ENCODE data around the gene SMPDL3B. TPM values are rescaled to one million over a fixed set of nuclear protein-coding genes. Genes with fewer than 3 reads are reported as not detected.

SMPDL3B gene
- total RNA-seq, 1 donor from 2014 or later, result 0.54 TPM

DNA sequence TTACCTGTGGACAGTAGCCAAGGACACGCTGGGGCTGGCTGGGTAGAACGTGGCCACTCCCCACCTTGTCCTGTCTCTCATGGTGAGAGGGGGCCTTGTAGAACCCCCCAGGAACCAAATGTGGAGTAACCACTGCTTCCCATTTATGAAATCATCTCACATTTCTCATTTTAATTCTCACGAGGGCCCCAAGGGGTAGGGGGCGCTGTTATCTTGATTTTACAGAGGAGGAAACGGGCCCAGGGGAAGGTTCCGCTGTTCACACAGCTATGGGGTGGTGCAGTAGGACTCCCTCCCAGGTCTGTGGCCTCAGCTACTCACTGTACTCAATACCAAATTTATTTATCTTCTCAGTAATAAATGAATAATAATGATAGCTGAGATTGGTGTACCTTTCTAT is 5.5 kb downstream of the SMPDL3B start:
- intact Hi-C loops (cut with micrococcal nuclease), result loop anchor here (1.0 kb wide), 4 partner anchors 19 to 269 kb away; partner anchors contain the start of gene XKR8

DNA sequence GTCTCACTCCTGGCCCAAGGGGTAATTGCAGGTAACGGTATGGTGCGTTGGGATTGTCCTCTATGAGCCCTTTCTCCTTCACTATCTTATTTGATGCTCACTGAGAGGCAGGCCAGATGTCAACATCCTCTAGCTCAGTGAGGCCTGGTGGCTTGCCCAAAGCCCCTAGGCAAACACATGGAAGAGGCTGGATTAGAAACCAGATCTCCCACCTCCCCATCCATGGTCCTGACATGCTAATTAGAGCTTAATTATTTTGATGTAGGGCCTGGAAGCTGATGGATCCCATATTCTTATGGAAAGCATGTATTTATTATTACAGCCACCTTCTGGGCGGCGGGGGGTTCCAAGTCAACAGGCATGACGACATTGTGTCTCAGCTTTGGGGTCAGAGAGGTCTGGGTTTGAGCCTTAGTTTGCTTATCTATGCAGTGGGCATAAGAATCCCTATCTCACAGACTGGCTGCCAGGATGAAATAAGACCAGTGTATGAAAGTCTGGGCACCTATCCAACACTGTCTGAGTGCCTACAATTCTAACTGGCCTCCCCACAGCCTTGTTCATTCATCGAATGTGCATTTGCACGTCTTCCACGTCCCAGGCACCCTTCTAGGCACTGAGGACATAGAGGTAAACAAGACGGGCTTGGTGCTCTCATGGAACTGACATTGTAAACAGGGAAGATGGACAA is 6.2 kb downstream of the SMPDL3B start:
- intact Hi-C loops (cut with micrococcal nuclease), result loop anchor here (1.0 kb wide), 4 partner anchors 18 to 268 kb away; partner anchors contain the start of gene XKR8

DNA sequence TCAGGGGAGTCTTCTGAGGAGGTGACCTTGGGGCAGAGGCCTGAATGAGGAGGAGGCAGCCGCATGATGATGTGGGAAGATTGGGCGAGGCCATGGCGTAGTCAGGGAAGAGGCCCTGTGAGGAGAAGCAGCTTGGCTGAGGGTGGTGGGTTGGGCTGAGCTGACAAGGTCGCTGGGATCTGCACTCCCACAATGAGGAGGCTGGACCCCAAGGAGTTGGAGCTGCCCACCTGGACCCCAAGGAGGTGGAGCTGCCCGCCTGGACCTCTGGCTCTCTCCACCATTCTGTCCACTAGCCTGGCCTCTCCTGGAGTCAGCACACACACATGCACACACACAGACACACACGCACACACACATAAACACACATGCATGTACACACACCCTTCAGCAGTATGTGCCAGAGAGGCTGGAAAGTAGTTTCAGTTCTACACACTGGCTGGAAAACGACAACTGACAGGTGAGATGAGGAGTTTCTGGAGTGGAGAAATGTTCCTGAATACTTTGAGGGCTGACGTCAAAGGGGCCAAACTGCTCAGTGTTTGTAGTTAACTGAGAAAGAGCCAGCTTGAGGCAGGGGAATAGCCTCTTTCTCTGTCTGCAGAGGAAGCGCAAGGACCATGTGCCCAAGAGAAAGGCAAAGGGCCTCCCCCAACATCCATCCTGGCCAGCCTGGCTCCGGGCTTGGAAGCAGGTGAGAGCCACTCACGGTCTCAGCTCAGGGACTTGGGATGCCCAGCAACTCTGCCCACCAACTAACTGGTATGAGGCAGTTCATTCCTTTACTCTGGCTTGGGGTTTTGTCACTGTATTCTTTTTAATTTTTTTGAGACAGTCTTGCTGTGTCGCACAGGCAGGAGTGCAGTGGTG is 7.1 kb downstream of the SMPDL3B start:
- intact Hi-C loops (cut with micrococcal nuclease), result no loop called here

DNA sequence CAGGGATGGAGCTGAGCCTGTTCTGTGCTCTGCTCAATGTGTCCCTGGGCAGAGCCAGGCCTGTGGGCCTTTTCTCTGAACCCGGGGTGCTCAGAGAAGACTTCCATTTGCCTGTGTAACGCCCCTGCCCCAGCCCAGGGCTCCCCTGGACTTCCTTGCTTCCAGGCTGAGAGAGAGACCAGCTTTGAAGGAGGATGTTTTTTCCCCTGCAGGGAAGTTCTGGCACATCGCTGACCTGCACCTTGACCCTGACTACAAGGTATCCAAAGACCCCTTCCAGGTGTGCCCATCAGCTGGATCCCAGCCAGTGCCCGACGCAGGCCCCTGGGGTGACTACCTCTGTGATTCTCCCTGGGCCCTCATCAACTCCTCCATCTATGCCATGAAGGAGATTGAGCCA is 10.2 kb downstream of the SMPDL3B start:
- intact Hi-C loops (cut with micrococcal nuclease), result no loop called here

DNA sequence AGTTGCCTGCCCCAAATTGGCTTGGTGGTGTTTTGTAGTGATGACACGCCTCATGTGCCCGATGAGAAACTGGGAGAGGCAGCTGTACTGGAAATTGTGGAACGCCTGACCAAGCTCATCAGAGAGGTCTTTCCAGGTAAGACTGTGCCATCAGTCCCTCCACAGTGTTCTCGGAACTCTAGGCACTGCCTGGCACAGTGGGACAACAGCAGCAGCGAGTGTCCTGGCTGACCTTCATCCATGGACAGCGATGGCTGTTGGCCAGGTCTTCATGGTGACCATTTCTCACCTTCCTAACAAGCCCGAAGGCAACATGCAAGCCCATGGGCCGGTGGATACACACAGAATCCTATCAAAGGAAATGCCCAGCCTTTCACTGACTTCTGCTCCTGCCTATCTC is 14.2 kb downstream of the SMPDL3B start:
- intact Hi-C loops (cut with micrococcal nuclease), result no loop called here

DNA sequence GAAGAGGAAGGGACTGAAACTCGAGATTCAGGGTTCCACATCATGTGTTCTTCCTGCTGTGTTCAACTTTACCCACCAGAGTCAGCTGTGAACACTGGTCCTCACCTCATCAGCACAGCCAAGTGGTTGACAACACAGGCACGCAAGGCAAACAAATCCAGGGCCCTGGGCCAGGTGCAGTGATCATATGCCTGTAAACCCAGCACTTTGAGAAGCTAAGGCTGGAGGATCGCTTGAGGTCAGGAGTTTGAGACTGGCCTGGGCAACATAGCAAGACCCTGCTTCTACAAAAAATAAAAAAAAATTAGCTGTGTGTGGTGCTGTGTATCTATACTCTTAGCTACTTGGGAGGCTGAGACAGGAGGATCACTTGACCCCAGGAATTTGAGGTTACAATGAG is 16.6 kb downstream of the SMPDL3B start:
- intact Hi-C loops (cut with micrococcal nuclease), result no loop called here

DNA sequence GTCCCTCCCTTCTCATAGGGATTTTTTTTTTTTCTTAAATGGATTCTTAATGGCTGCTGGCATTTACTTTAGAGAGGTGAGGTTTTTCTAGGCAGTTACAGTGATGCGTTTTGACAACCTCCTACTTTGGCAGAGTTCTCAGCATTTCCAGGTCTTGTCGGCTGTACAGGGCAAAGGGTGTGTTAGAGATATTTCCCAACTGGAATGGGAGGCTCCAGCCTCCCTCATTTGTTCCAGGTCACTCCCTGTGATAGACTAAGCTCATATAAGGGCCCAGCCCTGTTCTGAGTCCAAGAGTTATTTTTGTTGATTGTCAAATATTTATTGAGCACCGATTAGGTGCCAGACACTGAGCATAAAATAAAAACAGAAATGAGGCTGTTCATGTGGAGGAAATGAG is 17.3 kb downstream of the SMPDL3B start:
- intact Hi-C loops (cut with micrococcal nuclease), result no loop called here

- intact Hi-C loops (cut with micrococcal nuclease), result no loop called here
Observed at GRCh38 chr1:27954186-27954585, 19.4 kb downstream of the SMPDL3B start.

DNA sequence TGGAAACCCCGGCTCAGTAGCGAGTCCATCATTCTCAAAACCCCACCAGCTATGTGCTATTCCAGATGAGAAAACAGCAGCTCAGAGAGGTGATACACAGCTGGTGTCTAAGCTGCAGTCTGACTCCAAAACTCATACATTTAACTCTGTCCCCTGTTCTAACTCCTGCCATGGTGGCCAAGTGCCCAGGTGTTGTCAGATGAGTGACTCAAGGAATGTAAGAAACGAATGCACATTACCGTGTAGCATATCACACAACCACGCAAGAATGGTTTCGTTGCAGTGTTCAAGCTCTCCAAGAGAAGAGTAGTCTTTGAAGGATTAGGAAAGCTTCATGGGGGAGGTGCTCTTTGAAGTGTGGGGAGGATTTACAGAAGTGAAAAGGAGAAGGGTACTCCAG is 20.3 kb downstream of the SMPDL3B start:
- intact Hi-C loops (cut with micrococcal nuclease), result no loop called here

DNA sequence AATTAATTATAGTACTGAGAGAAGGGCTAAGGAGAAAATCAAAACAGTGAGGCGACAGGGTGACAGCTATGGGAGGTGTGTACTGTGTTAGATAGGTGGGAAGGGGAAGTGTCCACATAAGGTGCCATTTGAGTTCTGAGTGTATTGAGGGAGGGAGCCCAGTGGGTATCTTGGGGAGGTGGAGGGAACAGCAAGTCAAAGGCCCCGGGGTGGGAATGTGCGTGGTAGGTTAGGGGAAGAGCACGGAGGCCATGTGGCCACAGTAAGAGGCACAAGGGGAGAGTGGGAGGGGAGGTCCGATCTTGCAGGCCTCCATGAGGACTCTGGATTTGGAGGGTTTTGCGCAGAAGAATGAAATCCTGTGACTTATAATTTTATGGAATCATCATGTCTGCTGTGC is 22.0 kb downstream of the SMPDL3B start:
- intact Hi-C loops (cut with micrococcal nuclease), result no loop called here

DNA sequence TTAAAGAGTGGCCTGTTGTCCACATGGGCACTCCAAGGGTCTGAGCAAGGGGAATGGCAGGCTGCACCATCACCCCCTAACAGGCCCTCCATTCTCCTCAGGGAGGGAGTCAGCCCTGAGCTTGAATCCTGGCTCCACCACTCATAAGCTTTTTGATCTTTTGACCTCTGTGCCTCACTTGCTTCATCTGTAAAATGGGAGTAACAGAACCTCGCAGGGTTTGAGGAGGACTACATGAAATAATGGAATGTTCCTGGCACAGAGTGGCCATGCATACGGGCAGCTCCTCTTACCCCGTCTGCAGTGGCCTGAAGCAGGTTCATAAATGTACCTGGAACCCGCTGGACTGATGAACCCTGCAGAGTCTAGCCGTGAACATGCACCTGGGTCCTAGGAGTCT is 22.9 kb downstream of the SMPDL3B start:
- intact Hi-C loops (cut with micrococcal nuclease), result no loop called here

DNA sequence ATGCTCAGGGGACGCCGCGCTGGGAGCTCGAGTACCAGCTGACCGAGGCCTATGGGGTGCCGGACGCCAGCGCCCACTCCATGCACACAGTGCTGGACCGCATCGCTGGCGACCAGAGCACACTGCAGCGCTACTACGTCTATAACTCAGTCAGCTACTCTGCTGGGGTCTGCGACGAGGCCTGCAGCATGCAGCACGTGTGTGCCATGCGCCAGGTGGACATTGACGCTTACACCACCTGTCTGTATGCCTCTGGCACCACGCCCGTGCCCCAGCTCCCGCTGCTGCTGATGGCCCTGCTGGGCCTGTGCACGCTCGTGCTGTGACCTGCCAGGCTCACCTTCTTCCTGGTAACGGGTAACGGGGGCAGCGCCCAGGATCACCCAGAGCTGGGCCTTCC is 23.7 kb downstream of the SMPDL3B start:
- intact Hi-C loops (cut with micrococcal nuclease), result no loop called here

- intact Hi-C loops (cut with micrococcal nuclease), result loop anchor here (1.0 kb wide), 3 partner anchors 17 to 88 kb away; partner anchors contain the start of gene THEMIS2
Observed at GRCh38 chr1:27959792-27960603, 25.2 kb downstream of the SMPDL3B start, which contains the start of gene XKR8. TSS of gene XKR8 (plus strand) at chr1:27959973. CDS start at chr1:27960070, 97 bp downstream.

DNA sequence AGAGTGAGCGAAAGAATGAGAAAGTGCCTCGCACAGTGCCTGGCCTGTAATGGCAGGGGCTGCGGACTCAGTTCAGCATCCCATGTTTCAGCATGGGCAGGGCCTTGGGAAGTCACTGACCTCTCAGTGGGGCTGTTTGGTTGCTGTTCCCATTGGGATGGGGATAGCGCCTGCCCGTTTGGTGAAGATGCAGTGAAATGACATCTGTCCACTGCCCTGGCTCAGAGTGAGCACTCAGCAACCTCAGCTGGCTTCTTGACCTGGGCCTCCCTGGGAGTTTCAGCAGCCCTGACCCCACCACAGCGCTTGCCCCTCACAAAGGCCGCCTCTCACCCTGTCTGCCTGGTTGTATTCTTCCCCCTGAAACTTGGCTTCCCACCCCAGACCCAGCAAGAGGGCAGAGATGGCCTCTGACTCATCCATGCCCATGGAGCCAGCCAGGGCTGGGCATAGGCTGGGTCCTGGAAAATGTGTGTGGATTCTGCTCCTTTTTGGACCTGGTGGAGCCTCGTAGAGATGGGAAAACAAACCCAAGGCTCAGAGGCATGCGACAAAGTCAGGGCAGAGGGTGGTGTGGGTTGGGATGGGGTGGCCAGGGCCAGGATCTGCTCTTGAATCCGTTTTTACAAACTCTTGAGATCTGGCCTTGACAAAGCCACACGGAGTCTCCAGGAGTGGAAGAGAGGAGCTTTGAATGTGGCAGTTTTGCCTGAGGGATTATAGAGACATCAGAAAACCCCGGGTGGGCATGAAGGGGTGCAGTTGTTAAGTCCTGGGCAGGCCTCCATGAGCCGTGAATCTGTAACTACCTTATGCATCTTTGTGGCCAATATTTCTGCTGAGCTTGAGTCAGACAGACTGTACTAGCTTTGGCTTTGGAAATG is 26.2 kb downstream of the SMPDL3B start:
- intact Hi-C loops (cut with micrococcal nuclease), result loop anchor here (1.0 kb wide), 2 partner anchors 18 kb away; no protein-coding TSS in a partner anchor

DNA sequence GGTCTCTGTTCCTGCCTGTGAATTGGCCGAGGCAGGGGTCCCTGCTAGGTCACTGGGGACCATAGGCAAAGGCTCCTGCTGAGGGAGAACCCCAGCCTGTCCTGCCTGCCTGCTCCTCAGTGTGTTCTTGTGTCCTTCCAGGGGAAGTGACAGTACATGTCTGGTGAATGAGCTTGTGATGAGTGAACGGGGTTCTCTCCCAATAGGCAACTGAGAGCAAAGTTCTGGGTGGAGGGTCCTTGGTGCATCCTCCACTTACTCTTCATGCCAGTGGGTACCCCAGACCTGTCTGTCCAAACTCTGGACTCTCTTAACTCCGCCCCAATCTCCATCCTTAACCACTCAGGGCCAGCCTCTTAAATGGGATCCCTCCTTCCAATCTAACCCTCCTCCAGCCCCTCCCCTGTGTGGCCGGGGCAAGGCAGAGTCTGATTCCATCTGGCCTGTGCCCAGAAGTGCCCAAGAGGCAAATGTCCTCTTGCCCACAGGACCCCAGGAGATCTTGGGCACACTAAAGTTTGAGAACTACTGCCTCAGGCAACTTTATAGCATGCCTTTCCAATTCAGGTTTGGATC is 26.9 kb downstream of the SMPDL3B start:
- intact Hi-C loops (cut with micrococcal nuclease), result loop anchor here (1.0 kb wide), 1 partner anchor 18 kb away; no protein-coding TSS in a partner anchor

DNA sequence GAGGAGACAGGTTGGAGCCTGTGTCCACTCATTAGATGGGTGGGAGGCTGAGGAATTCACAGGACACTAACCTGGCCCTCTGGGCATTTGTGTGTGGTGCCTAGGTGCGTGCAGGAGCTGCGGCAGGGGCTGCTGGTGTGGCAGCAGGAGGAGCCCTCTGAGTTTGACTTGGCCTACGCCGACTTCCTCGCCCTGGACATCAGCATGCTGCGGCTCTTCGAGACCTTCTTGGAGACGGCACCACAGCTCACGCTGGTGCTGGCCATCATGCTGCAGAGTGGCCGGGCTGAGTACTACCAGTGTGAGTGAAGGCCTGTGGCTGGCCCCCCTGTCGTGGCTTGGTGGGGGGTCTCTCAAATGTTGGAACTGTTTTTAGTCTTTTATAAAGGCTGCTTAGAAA is 28.6 kb downstream of the SMPDL3B start:
- intact Hi-C loops (cut with micrococcal nuclease), result no loop called here

GRCh38 chr1:27966402-27967105 is 31.8 kb downstream of the SMPDL3B start:
- intact Hi-C loops (cut with micrococcal nuclease), result no loop called here

DNA sequence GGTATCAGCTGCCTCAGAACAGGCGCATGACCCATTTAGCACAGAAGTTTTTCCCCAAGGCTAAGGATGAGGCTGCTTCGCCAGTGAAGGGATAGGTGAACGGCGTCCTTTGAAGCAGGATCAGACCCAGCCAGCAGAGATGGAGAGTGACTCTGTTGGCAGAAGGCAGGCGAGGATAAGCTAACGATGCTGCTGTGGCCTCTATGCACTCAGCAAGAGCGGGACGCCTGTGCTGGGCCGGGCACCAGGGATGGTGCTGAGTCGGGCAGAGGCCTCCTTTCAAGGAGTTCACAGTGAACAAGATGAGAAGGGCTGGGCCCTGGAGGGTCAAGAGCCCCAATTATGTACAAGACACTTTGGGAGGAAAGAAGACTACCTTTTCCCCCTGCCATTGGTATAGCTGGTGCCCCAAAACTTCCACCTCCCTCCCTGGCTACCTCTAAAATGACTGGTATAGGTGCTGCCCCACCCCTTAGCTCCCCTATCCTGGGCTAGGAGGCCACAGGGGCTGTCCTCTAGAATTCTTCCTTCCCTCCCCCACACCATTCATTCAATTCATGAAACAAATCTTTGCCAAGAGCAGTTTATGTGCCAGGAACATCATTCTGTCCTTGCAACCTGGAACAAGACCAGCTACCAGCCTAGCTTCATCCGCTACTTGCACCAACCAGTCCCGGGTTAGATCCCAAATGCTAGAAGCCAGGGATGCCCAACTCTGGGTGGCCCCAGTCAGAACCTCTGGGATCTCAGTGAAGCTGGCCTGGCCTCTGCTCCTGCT is 32.5 kb downstream of the SMPDL3B start:
- intact Hi-C loops (cut with micrococcal nuclease), result no loop called here
